Sigmoid colon (tissue), 7 donors: ENCODE measurements around the gene ROBO3. TPM values are rescaled to one million over a fixed set of nuclear protein-coding genes. Genes with fewer than 3 reads are reported as not detected.

ENCODE experiments used
- DNase-seq: peaks from one replicate; pipeline ENCODE4 v3.0.0-alpha.2; 2019
- H3K27ac ChIP-seq, 4 donors: fragments of 200-600 bp; sonication (generic); one replicate each; pipeline ENCODE4 v1.5.1; 2016 to 2019; ENCODE audit warnings: mild to moderate bottlenecking in 1 of 4
- H3K27me3 ChIP-seq, 3 donors: fragments of 200-600 bp; sonication (generic); one replicate each; pipeline ENCODE4 v1.5.1; 2019; ENCODE audit warnings: mild to moderate bottlenecking in 1 of 3
- H3K36me3 ChIP-seq, 4 donors: fragments of 200-600 bp; sonication (generic); one replicate each; pipeline ENCODE4 v1.5.1; 2016 to 2019
- H3K4me1 ChIP-seq, 4 donors: fragments of 200-600 bp; sonication (generic); one replicate each; pipeline ENCODE4 v1.5.1; 2017 to 2019
- H3K4me3 ChIP-seq, 4 donors: fragments of 200-600 bp; sonication (generic); one replicate each; pipeline ENCODE4 v1.5.1; 2017 to 2019; ENCODE audit warnings: mild to moderate bottlenecking in 2 of 4, moderate library complexity in 1 of 4
- H3K9me3 ChIP-seq, 4 donors: fragments of 200-600 bp in 3 of 4; sonication (generic) in 3 of 4; one replicate each; pipeline versions ENCODE4 v1.5.1 to v1.6.1; 2013 to 2019
- EP300 ChIP-seq, 4 donors: sonication (generic); formaldehyde crosslinking; IDR thresholded peaks; one replicate each; pipeline ENCODE4 v1.6.1; 2017; ENCODE audit warnings: antibody characterized with exemption in 4 of 4
- POLR2A ChIP-seq, 2 donors: fragments of 450-650 bp; IDR thresholded peaks; one replicate each; pipeline ENCODE4 v1.6.1; 2016; ENCODE audit warnings: antibody characterized with exemption in 2 of 2, mild to moderate bottlenecking in 2 of 2, moderate library complexity in 2 of 2
- POLR2AphosphoS5 ChIP-seq, 4 donors: sonication (generic); formaldehyde crosslinking; IDR thresholded peaks; one replicate each; pipeline ENCODE4 v1.6.1; 2017; ENCODE audit warnings: antibody characterized with exemption in 4 of 4
- WGBS, 2 donors: extraction: QIAGEN DNeasy Blood & Tissue Kit; methylation state at CpG; one replicate each; pipeline ENCODE4 v1.1.7; 2013; 5-methylcytosine and 5-hydroxymethylcytosine counted together
- intact Hi-C: fragments of 100-400 bp; cut with DNase I; formaldehyde crosslinking; loops from one replicate; pipeline ENCODE4 v1.15.1; 2023
- polyA plus RNA-seq, 3 donors: library from polyadenylated mRNA; stranded (reverse); fragments of 200-250 nt; gene quantifications; one replicate each; pipeline ENCODE4 v1.2.3, GENCODE V29; 2013
- total RNA-seq, 4 donors: library from RNA; depleted of rRNA; stranded (reverse); fragments of >200 nt; gene quantifications; one replicate each; pipeline ENCODE4 v1.1.0, GENCODE V29; 2016
- TF ChIP-seq, protein P1 (sequence below), 4 experiments: fragments of 450-650 bp in 3 of 4; fragments of 200-600 bp in 1 of 4; IDR thresholded peaks; one replicate each; pipeline ENCODE4 v1.5.1; 2016 to 2019; ENCODE audit warnings: antibody characterized with exemption in 4 of 4, mild to moderate bottlenecking in 3 of 4, moderate library complexity in 2 of 4
- donor health status: healthy with polysubstance abuse.
- donor health status: Bipolar disorder and iron deficiency.
- donor health status: healthy.

Gene ROBO3
- total and polyA plus RNA-seq, 7 donors: 1.6 to 37.7 (median 9.1) TPM

DNA sequence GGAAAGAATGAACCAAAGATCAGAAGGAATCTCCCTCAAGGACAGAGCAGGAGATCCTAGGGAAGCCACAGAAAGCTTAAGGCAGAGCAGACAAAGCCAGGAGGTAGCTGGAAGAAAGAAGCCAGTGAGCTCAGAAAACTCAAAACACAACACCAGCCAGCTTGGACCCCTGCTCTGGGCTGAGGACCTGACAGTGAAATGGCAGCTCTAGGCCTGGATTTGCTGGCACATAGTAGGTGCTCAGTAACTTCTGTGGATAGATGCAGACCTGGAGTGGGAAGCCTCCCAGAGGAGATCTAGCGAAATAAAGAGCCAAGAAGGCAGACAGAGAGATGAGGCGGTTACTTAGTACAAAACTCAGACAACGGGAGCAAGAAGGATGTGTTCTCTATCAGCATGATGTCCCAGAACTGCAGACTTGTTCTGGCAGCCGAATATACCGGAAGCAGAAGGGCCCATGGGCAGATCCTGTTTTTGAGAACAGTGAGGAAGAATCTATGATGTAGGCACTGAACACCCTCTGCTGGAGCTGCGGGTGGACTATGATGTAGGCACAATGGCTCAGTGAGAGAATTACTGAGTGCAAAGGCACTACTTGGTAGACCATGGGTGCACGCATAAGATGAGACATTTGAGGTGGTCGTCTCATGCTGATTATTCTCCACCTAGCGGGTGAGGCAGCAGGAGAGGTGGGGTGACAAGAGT, 27.7 kb downstream of the ROBO3 start:
- Histone ChIP-seq H3K4me3 (no peak overlapping the region), H3K36me3 (no peaks in the 10 kb centered on the region), H3K9me3 (no peaks in the 10 kb centered on the region), H3K4me1 (peaks cover 0 to 5% (median 2%) of the 10 kb centered on the region in 4 donors), H3K27ac (peak overlapping the region in 2 of 4 donors; percentile 25 to 49), H3K27me3 (peaks cover 0 to 23% (median 0%) of the 10 kb centered on the region in 3 donors)
- WGBS, 2 donors: 78 to 87% methylated on average over 9 of the region's 9 CpGs
- TF ChIP-seq EP300 (IDR thresholded peaks at IDR 0.05) (no peak), POLR2A (IDR thresholded peaks at IDR 0.05) (no peak), POLR2AphosphoS5 (IDR thresholded peaks at IDR 0.05) (no peak)
- TF ChIP-seq, protein P1, sequence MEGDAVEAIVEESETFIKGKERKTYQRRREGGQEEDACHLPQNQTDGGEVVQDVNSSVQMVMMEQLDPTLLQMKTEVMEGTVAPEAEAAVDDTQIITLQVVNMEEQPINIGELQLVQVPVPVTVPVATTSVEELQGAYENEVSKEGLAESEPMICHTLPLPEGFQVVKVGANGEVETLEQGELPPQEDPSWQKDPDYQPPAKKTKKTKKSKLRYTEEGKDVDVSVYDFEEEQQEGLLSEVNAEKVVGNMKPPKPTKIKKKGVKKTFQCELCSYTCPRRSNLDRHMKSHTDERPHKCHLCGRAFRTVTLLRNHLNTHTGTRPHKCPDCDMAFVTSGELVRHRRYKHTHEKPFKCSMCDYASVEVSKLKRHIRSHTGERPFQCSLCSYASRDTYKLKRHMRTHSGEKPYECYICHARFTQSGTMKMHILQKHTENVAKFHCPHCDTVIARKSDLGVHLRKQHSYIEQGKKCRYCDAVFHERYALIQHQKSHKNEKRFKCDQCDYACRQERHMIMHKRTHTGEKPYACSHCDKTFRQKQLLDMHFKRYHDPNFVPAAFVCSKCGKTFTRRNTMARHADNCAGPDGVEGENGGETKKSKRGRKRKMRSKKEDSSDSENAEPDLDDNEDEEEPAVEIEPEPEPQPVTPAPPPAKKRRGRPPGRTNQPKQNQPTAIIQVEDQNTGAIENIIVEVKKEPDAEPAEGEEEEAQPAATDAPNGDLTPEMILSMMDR (IDR thresholded peaks at IDR 0.05): no peak
- DNase-seq: peak; percentile 67
- intact Hi-C loops: no loop called here

DNA sequence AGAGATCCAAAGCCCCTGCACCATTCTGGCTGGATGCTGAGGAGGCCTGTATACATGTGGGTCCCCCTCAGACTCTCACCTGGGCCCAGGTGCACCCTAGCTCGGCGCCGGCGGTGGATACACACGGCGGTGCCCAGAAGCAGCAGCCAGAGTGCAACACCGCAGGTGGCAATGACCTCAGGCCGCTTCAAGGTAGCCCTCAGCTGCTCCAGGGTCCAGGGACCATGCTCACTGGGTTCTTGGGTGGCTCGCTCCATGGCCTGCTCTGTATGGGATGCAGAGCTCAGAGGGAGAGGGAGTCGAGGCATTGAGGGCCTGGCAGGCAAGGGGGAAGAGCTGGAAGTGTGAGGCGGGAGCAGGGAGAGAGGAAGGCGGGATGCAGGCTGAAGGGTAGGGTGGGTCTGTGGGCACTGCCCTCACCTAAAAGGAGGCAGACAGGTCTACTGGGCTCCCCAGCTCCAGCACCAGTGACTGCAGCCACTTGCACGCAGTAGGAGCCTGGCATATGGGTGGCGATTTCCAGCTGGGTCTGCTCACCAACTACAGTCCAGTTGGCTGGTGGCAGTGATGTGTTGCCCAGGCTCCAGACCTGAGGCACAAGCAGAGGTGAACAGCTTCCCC, 28.7 kb downstream of the ROBO3 start:
- Histone ChIP-seq H3K4me3 (no peak overlapping the region), H3K27me3 (peaks cover 0 to 15% (median 0%) of the 10 kb centered on the region in 3 donors), H3K9me3 (no peaks in the 10 kb centered on the region), H3K4me1 (peaks cover 0 to 7% (median 6%) of the 10 kb centered on the region in 4 donors), H3K36me3 (no peaks in the 10 kb centered on the region), H3K27ac (peak overlapping the region in 1 of 4 donors; percentile 74)
- TF ChIP-seq POLR2AphosphoS5 (IDR thresholded peaks at IDR 0.05) (no peak), EP300 (IDR thresholded peaks at IDR 0.05) (no peak), POLR2A (IDR thresholded peaks at IDR 0.05) (no peak)
- TF ChIP-seq, protein P1 (IDR thresholded peaks at IDR 0.05): no peak
- peak; percentile 57 for DNase-seq
- intact Hi-C loops: no loop called here
- WGBS, 2 donors: 91 to 93% methylated on average over 14 of the region's 14 CpGs

DNA sequence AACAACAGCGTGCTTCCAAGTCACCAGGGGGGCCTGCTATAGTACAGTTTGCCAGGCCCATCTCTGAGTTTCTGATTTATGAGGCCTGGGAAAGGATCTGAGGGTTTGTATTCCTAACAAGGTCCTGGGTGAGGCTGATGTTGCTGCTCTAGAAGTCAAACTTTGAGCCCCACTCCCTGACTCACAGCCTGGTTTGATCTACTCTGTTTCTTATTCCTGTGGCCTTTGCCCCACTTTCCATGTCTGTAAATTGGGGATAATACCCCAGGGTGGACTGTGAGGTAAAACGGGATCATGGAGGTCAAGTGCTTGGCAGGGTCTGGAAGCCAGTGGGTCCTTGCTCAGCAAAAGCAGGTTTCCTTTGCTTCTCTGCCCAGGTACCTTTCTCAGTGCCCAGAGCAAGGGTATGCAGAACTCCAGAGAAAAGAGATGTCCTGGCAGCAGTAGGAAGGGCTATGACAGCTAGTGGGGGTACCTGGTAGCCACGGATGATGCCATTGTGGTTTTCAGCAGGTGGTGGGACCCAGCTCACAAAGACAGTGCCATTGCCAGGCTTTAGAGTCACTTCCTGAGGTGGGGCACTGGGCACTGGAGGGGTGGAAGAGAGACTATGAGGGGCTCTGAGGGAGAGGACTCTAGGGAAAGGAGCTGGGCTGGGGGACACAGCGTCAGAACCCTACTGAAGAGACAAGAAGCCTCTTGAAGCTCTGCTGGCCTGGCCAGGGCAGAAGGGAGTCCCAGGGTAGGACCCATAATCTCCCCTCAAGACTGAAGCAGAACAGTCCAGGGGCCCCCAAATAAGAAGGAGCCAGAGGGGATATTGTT, 29.6 kb downstream of the ROBO3 start:
- intact Hi-C loops: no loop called here
- peak overlapping the region in 1 of 4 donors; percentile 74 for H3K27ac ChIP-seq
- H3K27me3 ChIP-seq: peaks cover 0 to 11% (median 0%) of the 10 kb centered on the region in 3 donors
- H3K4me1 ChIP-seq: peaks cover 0 to 12% (median 7%) of the 10 kb centered on the region in 4 donors
- 65 to 76% methylated on average over 4 of the region's 4 CpGs for WGBS, 2 donors
- no peaks in the 10 kb centered on the region for H3K36me3 ChIP-seq
- peak; percentile 41 for DNase-seq
- peak overlapping the region in 1 of 4 donors; percentile 26 for H3K4me3 ChIP-seq
- H3K9me3 ChIP-seq: no peaks in the 10 kb centered on the region
- TF ChIP-seq EP300 (IDR thresholded peaks at IDR 0.05) (no peak), POLR2A (IDR thresholded peaks at IDR 0.05) (no peak), POLR2AphosphoS5 (IDR thresholded peaks at IDR 0.05) (no peak)
- TF ChIP-seq, protein P1 (IDR thresholded peaks at IDR 0.05): no peak

DNA sequence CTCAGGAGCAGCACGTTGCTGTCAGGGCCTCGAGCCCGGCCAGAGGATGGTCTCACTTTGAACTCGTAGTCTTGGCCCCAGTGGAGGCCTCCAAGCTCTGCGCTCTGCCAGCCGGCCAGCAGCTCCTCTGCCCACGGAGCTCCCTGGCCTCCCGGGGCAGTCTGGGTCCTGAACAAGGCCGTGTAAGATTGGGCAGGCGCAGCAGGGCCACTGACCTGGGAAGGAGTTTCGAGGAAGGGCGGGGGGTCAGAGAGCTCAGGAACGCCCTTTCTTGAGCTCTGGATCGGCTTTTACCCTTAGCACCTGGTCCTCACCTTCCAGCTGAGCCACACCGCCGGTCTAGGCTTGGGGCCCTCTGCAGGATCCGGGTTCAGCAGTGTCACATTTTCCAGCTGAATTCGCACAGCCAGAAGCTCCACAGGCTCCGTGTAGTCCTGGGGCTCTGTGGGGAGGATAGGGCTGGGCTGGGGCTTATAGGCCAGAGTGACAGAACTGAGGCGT, 30.3 kb downstream of the ROBO3 start:
- H3K36me3 ChIP-seq: no peaks in the 10 kb centered on the region
- DNase-seq: peak; percentile 58
- WGBS, 2 donors: 89 to 91% methylated on average over 20 of the region's 20 CpGs

More for the DNA sequence above, 30.3 kb downstream of the ROBO3 start:
- peaks cover 0 to 9% (median 0%) of the 10 kb centered on the region in 3 donors for H3K27me3 ChIP-seq
- no peaks in the 10 kb centered on the region for H3K9me3 ChIP-seq
- H3K4me3 ChIP-seq: peak overlapping the region in 1 of 4 donors; percentile 26
- TF ChIP-seq POLR2AphosphoS5 (IDR thresholded peaks at IDR 0.05): no peak
- peaks cover 0 to 12% (median 6%) of the 10 kb centered on the region in 4 donors for H3K4me1 ChIP-seq
- H3K27ac ChIP-seq: peak overlapping the region in 2 of 4 donors; percentile 43 to 74
- intact Hi-C loops: no loop called here
